MM.1S (cell line): Measurements from ENCODE around the gene PHACTR1.

Experiments
- CTCF ChIP-seq: fragments of 300-600 bp; sonication (generic); IDR thresholded peaks from 2 replicates; pipeline ENCODE4 v1.5.1; 2016; ENCODE audit warnings: antibody characterized with exemption, low read length, mixed read lengths
- EZH2 ChIP-seq: fragments of 300-600 bp; sonication (generic); optimal IDR thresholded peaks from 2 replicates; pipeline ENCODE3; 2017; ENCODE audit warnings: low read depth, mild to moderate bottlenecking, antibody characterized with exemption, low read length, mixed read lengths
- EZH2phosphoT487 ChIP-seq: fragments of 300-600 bp; sonication (generic); IDR thresholded peaks from 2 replicates; pipeline ENCODE4 v1.6.1; 2018; ENCODE audit warnings: antibody characterized with exemption, low read length

GRCh38 chr6:13268913-13269518, 552.4 kb downstream of the PHACTR1 start:
- TF ChIP-seq EZH2 = no peak
- no peak for TF ChIP-seq EZH2phosphoT487
- no peak for TF ChIP-seq CTCF
